ENCODE results near the gene TIAM1.

The TIAM1 gene

GRCh38 chr21:31194510-31195293, 149.4 kb downstream of the TIAM1 start:
- DNase-seq, result no peak

DNA sequence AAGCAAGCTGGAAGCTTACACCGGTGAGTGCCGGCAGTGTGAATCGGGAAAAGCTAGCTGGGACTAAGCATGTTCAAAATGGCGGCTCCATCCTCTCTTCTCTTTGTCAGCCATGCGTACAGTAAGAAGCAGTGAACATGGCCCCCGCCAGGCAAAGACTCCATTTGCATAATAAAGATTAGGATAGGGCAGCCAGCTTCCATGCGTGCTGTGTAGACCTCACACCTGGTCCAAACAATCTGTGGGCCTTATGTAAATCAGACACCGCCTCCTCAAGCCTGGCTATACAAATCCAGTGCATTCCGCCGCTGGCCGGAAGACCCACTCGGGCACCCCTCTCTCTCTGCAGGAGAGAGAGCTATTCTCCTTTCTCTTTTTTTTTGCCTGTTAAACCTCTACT, 150.3 kb downstream of the TIAM1 start:
- no peak for DNase-seq

DNA sequence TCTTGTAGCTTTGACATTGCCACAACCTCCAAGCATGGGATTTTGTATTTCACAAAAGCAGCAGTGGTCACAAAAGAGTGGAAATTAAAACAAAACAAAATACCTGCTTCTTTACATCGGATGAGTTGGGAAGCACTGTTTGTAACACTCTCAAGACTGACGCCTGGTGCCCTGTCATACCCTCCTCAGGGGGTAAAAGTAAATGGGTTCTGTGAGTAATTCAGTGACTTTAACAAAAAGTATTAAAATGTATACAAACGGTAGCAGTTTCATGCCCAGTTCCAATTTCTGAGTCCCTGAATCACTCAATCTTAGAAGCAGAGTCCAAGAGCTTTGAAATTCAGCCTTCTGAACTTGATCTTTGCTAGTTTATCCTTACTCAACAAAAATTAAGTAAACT, 152.5 kb downstream of the TIAM1 start:
- DNase-seq, result no peak

DNA sequence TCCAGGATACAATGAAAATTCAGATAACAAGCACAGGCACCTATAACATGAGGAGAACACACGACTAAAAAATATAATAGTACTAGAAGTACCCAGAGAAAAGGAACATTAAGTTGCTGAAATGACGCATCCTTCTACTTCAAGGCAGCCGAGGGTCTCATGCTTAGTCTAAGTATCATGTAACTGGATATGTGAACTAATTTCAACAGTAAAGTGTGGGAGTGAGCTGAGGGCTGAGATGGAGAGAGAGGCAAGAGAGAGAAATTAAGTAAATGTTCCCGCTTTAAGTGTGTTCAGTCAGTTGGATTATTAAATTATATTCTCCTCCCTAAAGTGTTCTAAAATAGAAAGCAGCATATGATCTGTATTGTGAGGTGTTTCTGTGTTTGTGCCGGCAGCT, 153.5 kb downstream of the TIAM1 start:
- no peak for DNase-seq

DNA sequence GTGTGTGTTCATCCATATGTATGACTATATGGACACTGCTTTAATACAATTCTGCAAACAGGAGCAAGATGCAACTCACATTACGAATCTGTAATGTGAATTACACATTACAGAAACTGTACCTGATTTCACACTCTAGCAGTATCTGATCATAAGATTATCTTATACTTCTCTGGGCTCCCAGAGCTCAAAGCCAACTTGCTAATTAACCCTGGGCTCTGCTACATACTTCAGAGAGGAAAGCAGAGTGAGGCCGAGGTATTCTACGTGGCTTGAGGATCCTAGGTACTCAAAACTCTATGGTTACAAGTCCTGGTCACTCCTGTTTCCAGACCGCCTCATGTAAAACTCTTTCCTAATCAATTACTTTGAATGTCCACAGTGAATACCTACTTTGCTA, 156.6 kb downstream of the TIAM1 start:
- DNase-seq, result no peak

GRCh38 chr21:31186916-31187315, 157.1 kb downstream of the TIAM1 start:
- DNase-seq, result no peak

GRCh38 chr21:31185663-31186062, 158.4 kb downstream of the TIAM1 start:
- no peak for DNase-seq

DNA sequence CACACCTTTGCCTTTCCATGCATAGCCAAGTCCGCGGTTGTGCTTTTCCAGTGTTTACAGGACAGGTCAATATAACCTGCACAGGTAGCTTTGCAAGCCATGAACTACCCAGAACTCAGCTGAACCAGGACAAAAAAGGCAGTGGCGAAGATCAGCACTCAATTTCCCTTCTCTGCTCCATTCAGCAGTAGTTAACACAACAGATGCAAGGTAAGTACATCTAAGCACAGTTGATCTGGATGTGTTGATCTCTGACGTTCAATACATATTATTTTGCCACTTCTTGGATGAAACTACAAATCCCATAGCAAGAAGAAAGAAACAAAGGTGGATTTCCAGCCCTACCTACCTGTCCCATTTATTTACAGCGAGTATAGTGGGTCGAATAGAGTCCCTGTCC, 159.2 kb downstream of the TIAM1 start:
- no peak for DNase-seq

- DNase-seq, result no peak
These were observed 159.6 kb downstream of the TIAM1 start for GRCh38 chr21:31184459-31184858.

GRCh38 chr21:31182231-31183140, 161.6 kb downstream of the TIAM1 start:
- no peak for DNase-seq

GRCh38 chr21:31181082-31181750, 162.8 kb downstream of the TIAM1 start:
- DNase-seq, result no peak

GRCh38 chr21:31180256-31181081, 163.6 kb downstream of the TIAM1 start:
- DNase-seq, result no peak

GRCh38 chr21:31176725-31177124, 167.3 kb downstream of the TIAM1 start:
- no peak for DNase-seq

DNA sequence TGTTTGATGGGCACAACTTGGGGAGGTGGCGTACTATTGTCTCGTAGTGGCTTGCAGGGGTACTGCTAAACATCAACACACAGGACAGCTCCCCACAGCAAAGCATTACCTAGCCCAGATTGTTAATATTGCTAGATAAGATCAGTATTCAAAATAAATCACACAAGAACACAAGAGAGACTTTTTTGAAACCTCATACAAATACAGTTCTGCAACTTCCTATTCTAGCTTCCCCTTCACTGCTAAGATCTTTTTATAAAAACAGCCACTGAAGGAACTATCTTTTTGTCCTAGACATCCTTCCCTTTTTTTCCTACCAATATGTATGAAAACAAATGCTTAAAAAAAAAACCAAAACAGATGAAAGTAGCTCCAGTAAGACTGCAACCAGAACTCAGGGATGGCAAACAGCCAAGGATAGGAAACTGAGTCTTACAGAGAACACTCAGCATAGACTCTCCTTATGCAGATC, 167.9 kb downstream of the TIAM1 start:
- no peak for DNase-seq

DNA sequence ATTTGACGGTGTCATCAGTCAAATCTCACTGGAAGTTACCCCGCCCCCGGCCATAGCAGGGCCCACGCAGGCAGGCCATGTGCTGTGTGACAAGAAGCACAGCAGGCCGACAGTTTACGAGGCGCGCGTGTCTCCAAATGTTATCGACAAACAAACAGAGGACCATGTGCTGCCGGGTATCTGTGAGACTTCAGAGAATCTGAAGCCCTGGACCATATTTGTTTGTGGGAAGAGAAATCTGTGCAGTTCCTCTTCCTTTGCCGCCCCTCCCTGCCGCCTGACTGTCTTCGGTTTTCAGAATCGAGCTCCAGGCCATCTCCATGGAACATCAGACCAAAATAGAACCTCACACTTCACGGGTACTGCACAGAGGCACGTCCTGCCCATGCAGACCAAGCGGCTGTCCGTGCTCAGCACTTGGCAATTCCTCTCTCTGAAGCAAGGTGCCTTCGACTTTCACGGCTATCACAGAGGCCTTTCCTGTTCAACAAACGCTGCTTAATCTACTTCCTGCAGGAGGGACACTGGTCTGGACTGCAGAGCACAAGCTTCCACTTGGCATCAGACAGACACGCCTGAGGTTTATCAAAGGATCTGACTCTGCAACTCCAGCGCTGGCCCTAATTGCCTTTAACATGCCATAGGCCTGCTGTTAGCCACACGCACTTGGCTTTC, 170.0 kb downstream of the TIAM1 start:
- no peak for DNase-seq

DNA sequence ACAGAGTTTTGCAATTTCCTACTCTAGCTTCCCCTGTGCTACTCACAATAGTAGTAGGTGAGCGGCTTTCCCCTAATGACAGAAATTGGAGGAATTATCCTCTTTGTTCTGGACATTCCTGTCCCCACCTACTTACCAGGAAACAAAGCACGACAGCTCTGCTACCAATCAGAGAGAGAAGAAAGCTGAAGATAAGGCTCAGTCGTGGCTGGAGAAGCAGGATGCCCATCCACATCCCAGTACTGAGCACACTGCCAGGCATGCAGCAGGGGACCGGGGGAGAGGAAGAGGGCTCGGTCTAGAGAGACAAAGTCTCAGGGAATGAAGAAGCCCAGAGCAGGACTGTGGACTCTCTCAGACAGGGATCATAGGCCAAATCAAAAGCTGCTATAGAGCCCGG, 171.7 kb downstream of the TIAM1 start:
- no peak for DNase-seq

- no peak for DNase-seq
These were observed 179.1 kb downstream of the TIAM1 start for GRCh38 chr21:31164713-31165694.

DNA sequence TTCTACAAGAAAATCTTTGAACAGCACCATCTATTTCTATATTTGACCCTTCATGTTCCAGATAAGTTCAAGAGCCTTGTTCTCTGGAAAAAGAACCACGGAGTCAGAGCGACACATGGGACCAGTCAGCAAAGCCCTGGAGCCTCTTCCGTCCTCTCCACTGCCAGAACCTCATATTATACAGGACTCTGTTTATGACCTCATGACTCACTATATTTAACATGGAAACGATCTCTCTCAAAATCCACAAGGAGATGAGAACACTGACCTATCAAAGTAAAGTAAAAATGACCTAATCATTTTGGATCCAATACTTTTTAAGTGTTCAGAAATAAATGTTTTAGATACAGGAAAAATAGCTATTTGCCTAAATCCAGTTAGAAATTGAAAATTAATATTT, 181.2 kb downstream of the TIAM1 start:
- no peak for DNase-seq

DNA sequence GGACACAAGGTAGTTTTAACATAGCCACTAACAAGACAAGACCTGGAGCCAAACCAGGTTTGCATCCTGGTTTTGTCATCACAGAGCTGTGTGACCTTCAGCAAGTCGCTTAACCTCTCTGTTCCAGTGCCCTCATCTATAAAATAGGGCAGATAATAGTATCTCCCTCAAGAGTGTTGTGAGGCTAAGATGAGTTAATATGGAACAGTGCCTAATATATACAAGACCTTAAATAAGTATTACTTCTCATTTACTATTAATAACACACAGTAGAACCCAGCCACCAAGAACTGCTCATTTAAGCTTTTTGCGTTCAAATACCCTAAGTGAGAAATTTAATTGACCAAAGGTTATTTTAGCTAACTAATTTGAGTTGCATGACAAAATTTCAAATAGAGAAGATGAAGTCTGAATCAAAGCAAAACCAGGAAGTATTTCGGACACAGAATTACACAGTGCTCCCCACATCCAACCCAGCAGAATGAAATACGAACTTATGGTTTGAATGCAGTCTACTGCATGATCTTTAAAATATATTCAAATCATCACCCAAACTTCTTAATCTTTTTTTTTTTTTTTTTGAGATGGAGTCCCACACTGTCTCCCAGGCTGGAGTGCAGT, 181.9 kb downstream of the TIAM1 start:
- DNase-seq, result no peak

GRCh38 chr21:31161157-31161556, 182.9 kb downstream of the TIAM1 start:
- no peak for DNase-seq

All from GOT3 (cell line).